Measurements from ENCODE around the gene MEP1B. TPM values are rescaled to one million over a fixed set of nuclear protein-coding genes. Genes with fewer than 3 reads are reported as not detected.

The MEP1B gene
- total RNA-seq (not detected in 2 replicates), polyA plus RNA-seq (0.03 and 0.13 TPM in 2 replicates), polyA minus RNA-seq (not detected in 2 replicates)
- total RNA-seq (2013): 0.02 TPM

DNA sequence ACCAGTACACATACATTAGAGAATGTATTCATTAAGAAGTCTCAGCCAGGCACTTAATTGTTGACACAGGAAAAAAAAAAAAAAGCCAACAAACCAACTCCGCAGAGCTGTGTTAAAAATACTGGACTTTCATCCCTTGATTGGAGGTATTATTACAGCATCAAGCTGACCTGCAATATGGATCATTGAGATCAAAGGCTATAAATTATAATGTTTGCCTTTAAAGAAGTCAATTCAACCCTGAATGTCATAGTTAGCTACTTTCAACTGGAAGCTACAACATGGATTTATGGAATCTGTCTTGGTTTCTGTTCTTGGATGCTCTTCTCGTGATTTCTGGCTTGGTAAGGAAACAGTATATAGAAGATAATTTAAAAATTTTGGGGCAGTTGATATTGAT is at the start of gene MEP1B:
Gene MEP1B (plus strand): TSS at position 250 of the 400 bp plus-strand sequence. CDS start 32 bp downstream, at position 282.
- intact Hi-C loops (cut with micrococcal nuclease): no loop called here
- Histone ChIP-seq H3K27me3 (replicated peaks in 1 of 4; ENCODE audit: control extremely low read depth in 1 of 4, control insufficient read depth in 3 of 4, insufficient read depth in 4 of 4, low read length in 3 of 4) (no peaks in the 10 kb centered on the region), H2AFZ (ENCODE audit: insufficient read depth, low read depth, low read length, poor library complexity, severe bottlenecking) (no peak within 1 kb of the TSS), H3K36me3 (replicated peaks in 1 of 2; ENCODE audit: control extremely low read depth in 1 of 2, control insufficient read depth in 1 of 2, extremely low read depth in 1 of 2, insufficient read depth in 2 of 2, low read length in 1 of 2) (no peaks in the 10 kb centered on the region), H4K20me1 (ENCODE audit: control insufficient read depth, insufficient read depth, low read length, poor library complexity, severe bottlenecking) (no peaks in the 10 kb centered on the region), H3K27ac (ENCODE audit: low read length in 2 of 2) (no peak within 1 kb of the TSS), H3K79me2 (ENCODE audit: control insufficient read depth, insufficient read depth, low read length) (no peaks in the 10 kb centered on the region), H3K4me2 (replicated peaks; ENCODE audit: low read depth, low read length, poor library complexity, severe bottlenecking) (no peak within 1 kb of the TSS), H3K4me3 (ENCODE audit: control extremely low read depth in 1 of 5, extremely low read depth in 1 of 5, insufficient read depth in 1 of 5, low read depth in 2 of 5, low read length in 4 of 5) (no peak within 1 kb of the TSS), H3K9ac (ENCODE audit: low read length) (no peak within 1 kb of the TSS), H3K4me1 (ENCODE audit: control insufficient read depth in 2 of 2, insufficient read depth in 2 of 2, low read length in 2 of 2) (no peaks in the 10 kb centered on the region), H3K9me3 (ENCODE audit: control extremely low read depth in 1 of 3, control insufficient read depth in 2 of 3, insufficient read depth in 1 of 3, low read length in 2 of 3) (peaks cover 0 to 6% (median 0%) of the 10 kb centered on the region in 3 donors)
- H3K27me3 Mint-ChIP-seq: peaks cover 21% of the 10 kb centered on the region
- no peak for TF ChIP-seq EZH2 (IDR thresholded peaks at IDR 0.05; ENCODE audit: borderline replicate concordance, insufficient read depth, low read depth, low read length, poor library complexity, severe bottlenecking)
- TF ChIP-seq, protein P1, sequence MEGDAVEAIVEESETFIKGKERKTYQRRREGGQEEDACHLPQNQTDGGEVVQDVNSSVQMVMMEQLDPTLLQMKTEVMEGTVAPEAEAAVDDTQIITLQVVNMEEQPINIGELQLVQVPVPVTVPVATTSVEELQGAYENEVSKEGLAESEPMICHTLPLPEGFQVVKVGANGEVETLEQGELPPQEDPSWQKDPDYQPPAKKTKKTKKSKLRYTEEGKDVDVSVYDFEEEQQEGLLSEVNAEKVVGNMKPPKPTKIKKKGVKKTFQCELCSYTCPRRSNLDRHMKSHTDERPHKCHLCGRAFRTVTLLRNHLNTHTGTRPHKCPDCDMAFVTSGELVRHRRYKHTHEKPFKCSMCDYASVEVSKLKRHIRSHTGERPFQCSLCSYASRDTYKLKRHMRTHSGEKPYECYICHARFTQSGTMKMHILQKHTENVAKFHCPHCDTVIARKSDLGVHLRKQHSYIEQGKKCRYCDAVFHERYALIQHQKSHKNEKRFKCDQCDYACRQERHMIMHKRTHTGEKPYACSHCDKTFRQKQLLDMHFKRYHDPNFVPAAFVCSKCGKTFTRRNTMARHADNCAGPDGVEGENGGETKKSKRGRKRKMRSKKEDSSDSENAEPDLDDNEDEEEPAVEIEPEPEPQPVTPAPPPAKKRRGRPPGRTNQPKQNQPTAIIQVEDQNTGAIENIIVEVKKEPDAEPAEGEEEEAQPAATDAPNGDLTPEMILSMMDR (IDR thresholded peaks at IDR 0.05): no peak
- no peak for DNase-seq
- H3K27ac Mint-ChIP-seq: no peak within 1 kb of the TSS
- H3K9me3 Mint-ChIP-seq (ENCODE audit: insufficient read depth): peaks cover 4% of the 10 kb centered on the region
- CTCF ChIA-PET: no interaction called here
- H3K4me1 Mint-ChIP-seq: no peaks in the 10 kb centered on the region
- 60% methylated on average over 1 of the region's 2 CpGs for WGBS (ENCODE audit: insufficient coverage)
- no peak for ATAC-seq (ENCODE audit: low read depth)
- POLR2A ChIA-PET: no interaction called here
- H3K4me3 Mint-ChIP-seq: no peak within 1 kb of the TSS

DNA sequence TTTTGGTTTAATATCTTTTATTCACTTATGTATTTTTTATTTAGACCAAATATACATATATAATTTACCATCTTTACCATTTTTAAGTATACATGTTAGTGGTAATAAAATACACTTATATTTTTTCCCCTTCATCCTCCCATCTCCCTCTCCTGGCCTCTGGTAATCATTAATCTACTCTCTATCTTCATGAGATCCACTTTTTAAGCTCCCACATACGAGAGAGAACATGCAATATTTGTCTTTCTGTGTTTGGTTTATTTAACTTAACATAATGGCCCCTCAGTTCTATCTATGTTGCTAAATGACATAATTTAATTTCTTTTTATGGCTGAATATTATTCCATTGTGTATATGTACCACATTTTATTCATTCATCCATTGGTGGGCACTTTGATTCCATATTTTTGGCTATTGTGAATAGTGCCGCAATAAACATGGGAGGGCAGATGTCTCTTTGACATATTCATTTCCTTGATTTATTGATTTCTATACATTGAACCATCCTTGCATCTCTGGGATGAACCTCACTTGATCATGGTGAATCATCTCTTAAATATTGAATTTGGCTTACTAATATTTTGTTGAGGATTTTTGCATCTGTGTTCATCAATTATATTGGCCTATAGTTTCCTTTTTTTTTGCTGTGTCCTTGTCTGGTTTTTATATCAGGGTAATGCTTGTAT is 41.5 kb upstream of the MEP1B start:
- Histone ChIP-seq H3K27me3 (replicated peaks in 1 of 4; ENCODE audit: control extremely low read depth in 1 of 4, control insufficient read depth in 3 of 4, insufficient read depth in 4 of 4, low read length in 3 of 4) (peaks cover 0 to 4% (median 0%) of the 10 kb centered on the region in 4 experiments), H3K79me2 (ENCODE audit: control insufficient read depth, insufficient read depth, low read length) (no peaks in the 10 kb centered on the region), H3K27ac (ENCODE audit: low read length in 2 of 2) (no peak overlapping the region), H3K36me3 (replicated peaks in 1 of 2; ENCODE audit: control extremely low read depth in 1 of 2, control insufficient read depth in 1 of 2, extremely low read depth in 1 of 2, insufficient read depth in 2 of 2, low read length in 1 of 2) (no peaks in the 10 kb centered on the region), H4K20me1 (ENCODE audit: control insufficient read depth, insufficient read depth, low read length, poor library complexity, severe bottlenecking) (no peaks in the 10 kb centered on the region), H3K4me1 (ENCODE audit: control insufficient read depth in 2 of 2, insufficient read depth in 2 of 2, low read length in 2 of 2) (no peaks in the 10 kb centered on the region), H3K9me3 (ENCODE audit: control extremely low read depth in 1 of 3, control insufficient read depth in 2 of 3, insufficient read depth in 1 of 3, low read length in 2 of 3) (peaks cover 0 to 3% (median 0%) of the 10 kb centered on the region in 3 donors), H3K4me3 (ENCODE audit: control extremely low read depth in 1 of 5, extremely low read depth in 1 of 5, insufficient read depth in 1 of 5, low read depth in 2 of 5, low read length in 4 of 5) (no peak overlapping the region), H3K9ac (ENCODE audit: low read length) (no peak overlapping the region), H2AFZ (ENCODE audit: insufficient read depth, low read depth, low read length, poor library complexity, severe bottlenecking) (no peak overlapping the region), H3K4me2 (replicated peaks; ENCODE audit: low read depth, low read length, poor library complexity, severe bottlenecking) (no peak overlapping the region)
- POLR2A ChIA-PET: no interaction called here
- no CpG with 5 or more reads among the region's 2 CpGs for WGBS (ENCODE audit: insufficient coverage)
- no peak for DNase-seq
- Mint-ChIP-seq H3K27ac (no peak overlapping the region), H3K4me3 (no peak overlapping the region), H3K9me3 (ENCODE audit: insufficient read depth) (no peaks in the 10 kb centered on the region), H3K27me3 (peaks cover 3% of the 10 kb centered on the region), H3K4me1 (peaks cover 8% of the 10 kb centered on the region)
- TF ChIP-seq, protein P1 (IDR thresholded peaks at IDR 0.05): no peak
- no peak for TF ChIP-seq EZH2 (IDR thresholded peaks at IDR 0.05; ENCODE audit: borderline replicate concordance, insufficient read depth, low read depth, low read length, poor library complexity, severe bottlenecking)
- intact Hi-C loops (cut with micrococcal nuclease): no loop called here
- ATAC-seq (ENCODE audit: low read depth): no peak
- CTCF ChIA-PET: no interaction called here

All from B cell (primary cell).